GM18951 (cell line): Measurements from ENCODE around the gene SH3TC2.

Experiments
- POLR2A ChIP-seq: IDR thresholded peaks from 4 replicates; pipeline ENCODE4 v1.6.1; 2011; ENCODE audit warnings: mild to moderate bottlenecking; ENCODE audit not compliant: insufficient read length, insufficient read depth; ENCODE audit errors: extremely low read depth
- in situ Hi-C: fragments of 300-500 bp; cut with MboI; formaldehyde crosslinking; loops from one replicate; pipeline ENCODE4 v1.12.0; 2022; ENCODE audit warnings: low sequenced_read_pairs, mixed read lengths, inconsistent platforms; ENCODE audit not compliant: unreplicated experiment

The SH3TC2 gene

DNA sequence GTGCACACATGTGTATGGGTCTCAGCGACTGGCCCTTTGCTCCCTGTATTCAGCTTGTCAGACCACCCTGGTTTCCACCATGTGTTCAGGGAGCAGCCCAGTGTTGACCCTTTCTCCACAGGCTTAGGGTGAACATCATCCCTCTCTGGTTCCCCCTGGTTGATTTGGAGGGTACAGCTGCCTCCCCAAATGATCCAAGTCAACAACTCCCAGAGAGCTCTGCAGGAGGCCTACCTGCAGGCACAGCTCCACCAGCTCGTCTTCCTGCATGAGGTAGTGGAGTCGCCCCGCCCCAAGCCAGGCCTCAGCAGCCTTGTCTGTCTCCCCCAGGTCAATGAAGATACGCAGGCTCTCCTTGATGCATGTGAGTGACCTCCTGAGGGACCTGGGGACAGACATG lies 50.5 kb downstream of the SH3TC2 start:
- in situ Hi-C loops: no loop called here
- no peak for TF ChIP-seq POLR2A

DNA sequence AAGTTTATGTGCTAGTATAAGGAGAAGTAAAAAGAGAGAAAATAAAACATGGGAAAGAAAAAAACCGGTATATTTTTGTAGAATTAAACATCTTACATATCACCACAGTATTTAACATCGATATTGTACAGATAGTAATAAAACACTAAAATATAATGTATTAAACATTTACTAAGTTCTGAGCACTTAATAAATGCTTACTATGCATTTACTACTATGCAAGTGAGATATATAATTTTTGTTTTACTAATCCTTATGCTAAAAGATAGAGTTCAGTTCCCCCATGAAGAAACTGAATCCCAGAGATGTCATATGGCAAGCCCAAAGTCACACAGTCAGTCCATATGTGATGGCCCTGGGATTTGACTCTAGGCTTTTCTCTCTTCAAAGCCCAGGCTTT lies 51.1 kb downstream of the SH3TC2 start:
- in situ Hi-C loops: no loop called here

DNA sequence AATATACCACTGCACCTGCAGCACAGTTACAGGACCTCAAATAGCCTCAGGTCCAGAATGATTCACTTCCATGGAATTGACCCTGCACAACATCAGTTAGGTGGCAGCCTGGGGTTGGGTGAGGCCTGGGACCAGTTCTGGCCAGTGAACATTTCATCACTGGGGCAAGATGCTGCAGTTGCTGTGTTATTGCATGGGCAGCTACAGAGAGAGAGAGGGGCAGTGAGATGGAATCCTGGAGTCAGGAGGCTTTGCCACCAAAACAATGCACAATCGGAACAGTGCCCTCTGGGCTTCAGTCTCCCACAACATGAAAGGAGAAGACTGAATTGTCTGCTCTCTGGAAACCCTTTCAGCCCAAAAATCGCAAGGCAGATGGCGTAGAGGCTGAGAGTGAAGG lies 51.8 kb downstream of the SH3TC2 start:
- TF ChIP-seq POLR2A: no peak
- in situ Hi-C loops: no loop called here

More for the DNA sequence above, 51.1 kb downstream of the SH3TC2 start:
- TF ChIP-seq POLR2A: no peak

DNA sequence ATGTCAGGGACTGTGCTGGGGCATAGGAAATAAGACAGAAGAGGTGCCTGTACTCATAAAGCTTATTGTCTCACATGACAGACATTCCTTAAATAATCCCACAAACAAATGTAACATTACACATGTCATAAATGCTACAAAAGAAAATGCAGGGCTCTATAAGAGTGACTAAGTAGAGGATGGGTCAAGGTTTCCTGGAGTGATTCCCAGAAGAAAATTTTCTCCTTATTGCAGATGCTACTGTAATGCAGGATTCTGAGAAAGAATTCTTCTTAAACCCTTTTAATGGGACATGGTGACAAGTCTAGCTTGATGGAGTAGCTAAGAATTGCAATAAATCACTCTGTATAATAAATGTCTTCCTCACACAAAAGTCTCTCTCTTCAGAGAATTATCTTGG lies 55.7 kb downstream of the SH3TC2 start:
- in situ Hi-C loops: no loop called here
- no peak for TF ChIP-seq POLR2A

DNA sequence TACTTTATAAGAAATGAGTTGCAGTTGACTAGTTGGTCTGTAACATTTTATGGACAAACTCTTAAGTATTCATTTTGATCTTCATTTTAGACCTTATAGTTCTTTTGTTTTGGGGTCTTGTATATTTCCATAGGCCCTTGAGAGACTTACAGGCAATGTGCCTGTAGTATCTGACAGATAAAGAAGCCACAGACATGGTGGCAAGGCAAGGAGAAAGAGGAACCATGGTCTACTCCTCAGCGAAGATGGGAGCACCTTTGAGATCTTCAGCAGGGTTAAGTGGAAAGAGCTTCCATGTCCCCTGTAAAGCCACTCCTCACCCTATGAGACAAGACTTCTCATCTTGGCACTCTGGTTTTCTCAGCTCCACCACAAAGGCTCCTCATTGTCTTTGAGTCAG lies 56.4 kb downstream of the SH3TC2 start:
- no peak for TF ChIP-seq POLR2A
- in situ Hi-C loops: no loop called here

DNA sequence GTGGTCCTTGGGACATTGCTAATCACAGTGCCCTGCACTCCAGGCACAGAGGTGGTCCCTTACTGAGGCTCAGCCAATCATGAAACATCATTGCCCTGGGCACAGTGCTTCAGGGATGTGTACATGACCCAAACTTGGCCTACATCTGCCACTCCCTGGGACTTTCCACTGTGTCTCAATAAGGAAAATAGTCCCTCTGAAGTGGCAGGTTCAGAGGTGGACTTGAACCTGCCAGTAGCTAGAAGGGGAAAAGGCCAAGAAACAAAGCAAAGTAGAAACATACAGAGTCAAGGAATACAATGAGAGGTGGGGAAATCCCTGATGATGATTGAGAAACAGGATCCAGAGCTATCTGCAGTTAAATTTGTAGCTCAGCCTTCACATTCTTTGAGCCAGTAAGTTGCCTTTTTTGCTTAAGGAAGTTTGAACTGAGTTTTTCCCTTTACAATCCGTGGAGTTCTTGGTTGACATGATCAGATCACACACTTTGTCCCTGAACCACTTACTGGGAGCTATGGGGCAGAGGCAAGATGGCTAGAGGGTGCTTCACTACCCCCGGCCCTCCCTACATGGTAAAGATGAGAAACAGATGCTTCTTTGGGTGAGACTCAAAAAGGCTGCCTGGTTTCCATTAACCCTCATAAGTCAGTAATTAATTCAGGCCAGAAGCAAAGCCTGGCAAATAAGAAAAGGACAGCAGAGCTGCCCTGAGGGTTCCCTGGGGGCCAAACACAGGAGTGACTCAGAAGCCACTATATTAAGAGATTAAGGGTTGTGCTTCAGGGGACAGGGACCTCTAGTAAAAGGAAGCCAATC lies 57.6 kb downstream of the SH3TC2 start:
- in situ Hi-C loops: no loop called here
- no peak for TF ChIP-seq POLR2A

DNA sequence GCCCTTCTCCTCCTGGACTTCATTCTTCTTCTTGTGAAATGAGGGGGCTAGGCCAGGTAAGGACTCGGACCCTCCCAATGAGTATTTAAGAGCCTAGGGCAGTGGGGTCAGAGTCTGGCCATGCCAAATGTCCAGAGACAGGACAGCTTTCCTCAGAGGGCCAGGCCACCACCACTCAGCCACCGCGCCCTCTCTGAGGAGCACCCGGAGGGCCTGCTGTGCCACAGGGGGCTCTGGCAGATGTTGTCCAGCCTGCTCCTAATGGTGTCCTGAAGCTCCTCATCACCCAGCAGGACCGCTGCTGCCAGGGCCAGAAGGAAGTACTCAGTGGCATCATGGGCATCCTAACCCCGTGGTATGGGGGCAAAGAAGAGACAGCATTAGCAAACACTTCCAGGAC lies 58.3 kb downstream of the SH3TC2 start:
- in situ Hi-C loops: no loop called here
- no peak for TF ChIP-seq POLR2A

DNA sequence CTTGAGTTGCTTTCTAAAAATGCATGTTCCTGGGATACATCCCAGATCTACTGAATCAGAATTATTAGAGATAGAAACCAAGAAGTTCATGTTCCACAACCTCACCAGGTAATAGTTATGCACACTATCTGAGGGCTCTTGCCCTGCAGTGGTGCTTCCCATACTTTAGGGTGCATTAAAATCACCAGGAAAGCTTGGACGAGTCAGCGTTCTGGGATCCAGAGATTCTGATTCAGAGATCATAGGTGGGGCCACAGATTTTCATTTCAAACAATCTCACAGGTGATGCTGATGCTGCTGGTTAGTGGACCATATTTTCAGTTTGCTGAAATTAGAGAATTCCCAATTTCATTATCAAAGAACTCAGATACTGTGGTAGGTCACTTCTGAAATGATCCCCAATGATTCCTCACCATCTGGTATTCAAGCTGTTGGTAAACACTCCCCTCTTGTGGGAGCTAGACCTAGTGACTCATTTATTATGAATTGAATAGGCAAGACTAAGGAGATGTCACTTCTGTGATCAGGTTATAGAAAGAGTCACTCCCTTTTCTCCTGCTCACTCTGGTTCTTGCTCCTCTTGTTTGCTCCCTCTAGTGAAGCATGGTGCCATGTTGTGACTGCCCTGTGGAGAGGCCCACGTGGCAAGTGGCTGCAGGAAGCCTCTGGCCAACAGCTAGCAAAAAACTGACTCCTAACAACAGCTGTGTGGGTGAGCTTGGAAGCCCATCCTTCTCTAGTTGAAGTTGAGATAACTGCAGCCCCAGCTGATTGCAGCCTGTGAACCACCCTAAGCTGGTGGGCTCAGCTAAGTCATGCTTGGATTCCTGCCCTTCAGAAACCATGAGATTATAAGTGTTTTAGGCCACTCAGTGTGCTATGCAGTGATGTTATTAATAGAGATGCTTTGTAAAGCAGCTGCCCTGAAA lies 59.8 kb downstream of the SH3TC2 start:
- in situ Hi-C loops: no loop called here

DNA sequence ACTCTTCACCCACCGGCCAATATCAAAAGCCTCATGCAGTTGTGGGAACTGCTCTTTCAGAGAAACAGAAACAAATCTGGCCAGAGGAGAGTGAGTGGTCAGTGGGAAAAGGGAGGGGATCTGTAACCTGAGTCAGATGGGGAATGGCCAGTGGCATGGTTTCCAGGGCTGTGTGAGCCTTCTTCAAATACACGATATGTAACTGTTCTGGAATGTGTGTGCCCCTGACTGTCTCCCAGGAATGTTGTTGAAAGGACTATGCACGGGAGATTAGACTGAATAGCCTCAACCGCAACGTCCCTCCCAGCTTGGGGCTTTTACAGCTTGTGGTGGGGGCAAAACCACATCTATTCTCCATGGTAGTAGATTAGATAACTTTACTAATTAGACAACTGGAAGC lies 60.8 kb downstream of the SH3TC2 start:
- no peak for TF ChIP-seq POLR2A
- in situ Hi-C loops: no loop called here

More for the DNA sequence above, 59.8 kb downstream of the SH3TC2 start:
- no peak for TF ChIP-seq POLR2A

DNA sequence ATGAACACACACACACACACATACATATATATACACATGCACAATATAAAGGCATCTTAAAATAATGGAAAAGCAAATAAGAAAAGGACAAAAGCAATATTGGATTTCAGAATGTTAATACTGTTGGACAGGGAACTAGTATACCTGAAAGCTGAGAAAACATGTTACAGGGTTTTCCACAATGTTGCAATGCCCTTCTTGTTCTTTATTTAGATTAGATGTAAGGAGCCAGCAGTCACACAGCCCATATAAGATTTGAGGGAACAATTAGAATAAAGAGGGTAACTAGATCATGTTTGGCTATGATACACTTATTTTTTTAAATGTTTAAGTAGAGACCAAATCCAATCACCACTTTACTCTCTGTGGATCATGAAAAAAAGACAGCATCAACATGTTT lies 61.7 kb downstream of the SH3TC2 start:
- TF ChIP-seq POLR2A: no peak
- in situ Hi-C loops: no loop called here

DNA sequence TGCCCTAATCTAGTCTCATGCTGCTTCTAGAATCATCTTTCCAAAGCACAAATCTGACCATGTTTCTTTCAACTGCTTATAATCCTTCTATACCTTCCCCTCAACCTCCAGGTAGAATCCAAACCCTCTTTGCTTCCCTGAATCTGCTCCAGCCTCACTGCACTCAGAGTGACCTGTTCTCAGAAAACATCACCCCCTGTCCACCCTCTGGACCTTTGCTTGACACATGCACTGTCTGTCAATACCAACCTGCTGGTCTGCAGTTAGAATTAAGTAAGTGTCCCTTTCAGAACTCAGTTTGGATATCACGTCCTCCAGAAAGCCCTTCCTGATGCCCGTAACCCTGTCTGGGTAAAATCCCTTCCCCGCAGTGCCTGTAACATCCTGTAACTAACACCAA lies 63.1 kb downstream of the SH3TC2 start:
- no peak for TF ChIP-seq POLR2A
- in situ Hi-C loops: loop anchor here (10.0 kb wide), 1 partner anchor 265 kb away; no protein-coding TSS in a partner anchor

DNA sequence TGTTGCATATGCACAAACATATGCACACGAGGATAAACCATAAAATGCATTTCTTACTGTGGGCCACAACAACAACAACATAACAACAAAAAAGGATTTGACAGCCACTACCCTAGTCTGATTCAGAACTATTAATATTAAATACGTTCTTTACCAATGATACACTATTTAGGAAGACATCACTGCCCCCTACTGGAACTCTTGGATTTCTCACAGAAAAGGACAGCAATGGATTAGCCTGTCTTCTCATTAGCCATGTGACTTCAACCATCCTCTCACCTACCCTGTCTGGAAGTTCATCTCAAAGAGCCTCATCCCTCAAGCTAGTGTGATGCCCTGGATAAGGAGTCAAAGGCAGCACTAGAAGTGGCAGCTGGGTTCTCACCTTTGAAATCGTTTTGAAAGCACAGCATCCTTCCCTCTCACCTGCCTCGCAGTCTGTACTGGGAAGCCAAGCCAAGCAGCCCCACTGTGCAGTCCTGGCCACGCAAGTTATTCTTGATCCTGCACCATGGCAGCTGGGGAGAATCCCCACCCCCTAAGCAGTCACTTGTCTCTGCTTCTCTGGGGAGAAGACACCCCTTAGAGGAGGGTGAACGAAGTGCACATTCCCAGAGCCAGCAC lies 64.6 kb downstream of the SH3TC2 start:
- no peak for TF ChIP-seq POLR2A
- in situ Hi-C loops: loop anchor here (10.0 kb wide), 1 partner anchor 263 kb away; no protein-coding TSS in a partner anchor

DNA sequence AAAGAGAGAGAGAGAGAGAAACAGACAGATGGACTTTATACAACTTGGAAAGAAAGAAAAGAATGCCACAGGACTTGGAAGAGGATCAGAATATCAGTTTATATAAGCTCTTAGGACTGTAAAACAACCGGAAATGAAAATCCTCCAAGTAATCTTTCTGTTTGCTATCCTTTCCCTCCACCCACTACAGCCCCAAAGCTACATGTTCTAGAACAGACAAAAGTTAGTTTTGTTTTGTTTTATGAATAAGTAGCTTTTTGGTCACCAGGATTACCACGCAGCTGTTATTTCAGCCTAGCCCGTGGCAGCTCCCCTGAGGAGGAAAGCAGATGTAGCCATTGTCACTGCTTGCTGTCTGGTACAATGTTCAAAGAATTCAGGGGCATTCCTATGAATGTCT lies 66.6 kb downstream of the SH3TC2 start:
- TF ChIP-seq POLR2A: no peak
- in situ Hi-C loops: loop anchor here (10.0 kb wide), 1 partner anchor 261 kb away; no protein-coding TSS in a partner anchor

DNA sequence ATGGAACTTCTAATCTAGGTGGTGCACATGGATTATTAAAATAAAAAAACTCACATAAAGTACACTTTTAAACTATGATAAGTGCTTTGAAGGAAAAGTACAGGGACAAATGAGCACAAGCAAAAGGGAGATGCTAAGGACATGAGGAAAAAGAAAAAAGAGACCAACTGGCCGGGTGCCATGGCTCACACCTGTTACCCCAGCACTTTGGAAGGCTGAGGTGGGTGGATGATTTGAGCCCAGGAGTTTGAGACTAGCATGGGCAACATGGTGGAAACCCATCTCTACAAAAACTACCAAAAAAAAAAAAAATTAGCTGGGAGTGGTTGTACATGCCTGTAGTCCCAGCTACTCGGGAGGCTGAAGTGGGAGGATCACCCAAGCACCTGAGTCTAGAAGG lies 67.1 kb downstream of the SH3TC2 start:
- in situ Hi-C loops: loop anchor here (10.0 kb wide), 1 partner anchor 261 kb away; no protein-coding TSS in a partner anchor
- no peak for TF ChIP-seq POLR2A
